GM21529 (cell line): Measurements from ENCODE around the gene FAM20B.

Experiments
- ATAC-seq: cut with Tn5 transposase; IDR thresholded peaks from one replicate; pipeline ENCODE4 v1.9.1; 2021; ENCODE audit not compliant: unreplicated experiment

Gene FAM20B

DNA sequence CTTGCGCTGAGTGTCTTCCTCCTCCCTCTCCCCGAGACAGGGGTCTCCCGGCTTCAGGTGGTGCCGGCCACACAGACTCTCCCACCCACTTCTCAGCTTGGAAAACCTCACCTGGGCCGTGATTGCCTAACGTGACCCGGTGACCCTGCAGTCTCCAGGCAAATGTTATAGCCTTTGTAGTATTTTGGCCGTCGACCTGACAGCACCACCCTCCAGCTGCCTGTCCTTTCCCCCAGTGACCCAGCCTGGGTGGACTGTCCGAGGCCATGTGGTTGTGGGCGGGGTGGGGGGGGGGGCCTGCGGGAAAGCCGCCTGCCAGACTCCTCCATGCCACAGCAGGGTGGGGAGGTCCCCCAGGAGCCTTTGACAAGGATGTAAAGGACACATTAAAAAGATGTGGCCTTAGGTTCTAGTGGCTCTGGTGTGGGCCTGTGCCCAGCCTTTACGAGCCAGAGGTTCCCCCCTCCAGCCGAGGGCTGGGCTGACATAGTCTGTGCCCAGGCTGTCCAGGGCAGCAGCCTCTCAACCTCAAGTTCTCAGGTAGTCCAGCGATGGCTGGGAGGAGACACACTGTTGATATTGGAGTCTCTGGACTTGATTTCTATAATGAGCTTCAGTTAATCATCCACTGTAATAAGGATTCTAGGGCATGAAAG, 64.3 kb downstream of the FAM20B start:
- ATAC-seq = no peak

- ATAC-seq = no peak
Observed at GRCh38 chr1:179090522-179090921, 64.8 kb downstream of the FAM20B start.

DNA sequence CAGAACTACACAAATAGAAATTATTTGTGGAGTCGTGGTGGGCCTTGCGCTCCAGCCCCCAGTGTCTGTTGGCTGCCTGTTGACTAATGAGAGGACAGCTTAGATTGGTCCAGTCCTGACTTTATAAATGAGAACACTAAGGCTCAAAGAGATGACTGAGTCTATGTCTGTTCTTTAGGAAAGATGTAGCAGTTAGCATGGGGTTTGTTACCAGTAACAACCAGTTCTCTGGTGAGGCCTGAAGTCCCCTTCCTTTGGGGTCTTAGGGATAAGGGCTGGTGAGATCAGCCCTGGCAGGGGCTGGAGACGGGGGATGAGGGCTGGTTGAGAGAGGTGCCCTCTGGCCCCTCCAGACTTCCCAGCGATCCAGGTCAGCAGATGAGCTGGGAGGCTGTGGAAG, 65.2 kb downstream of the FAM20B start:
- ATAC-seq = no peak

DNA sequence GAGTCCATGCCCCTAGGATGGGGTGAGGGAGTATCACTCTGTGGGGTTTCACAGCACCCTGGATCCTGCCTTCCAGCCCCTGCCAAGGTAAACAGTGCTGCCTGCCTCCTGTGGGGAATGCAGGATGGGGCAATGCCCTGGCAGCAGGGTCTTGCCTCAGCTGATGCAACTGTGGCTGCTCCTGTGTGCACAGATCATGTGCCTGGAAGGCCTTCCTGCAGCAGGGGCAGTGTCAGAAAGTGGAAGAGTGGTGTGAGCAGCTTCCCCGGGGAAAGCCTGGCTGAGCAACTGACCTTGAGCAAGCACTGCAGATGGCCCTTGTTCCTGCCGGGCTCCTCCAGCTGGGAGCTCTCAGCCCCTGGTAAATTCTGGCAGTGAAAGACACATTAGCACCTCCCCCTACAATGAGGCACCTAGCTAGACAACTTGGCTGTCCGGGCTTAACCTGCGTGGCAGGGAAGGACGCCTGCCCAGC, 66.0 kb downstream of the FAM20B start:
- no peak for ATAC-seq

- ATAC-seq = no peak
Observed at GRCh38 chr1:179092896-179093461, 67.3 kb downstream of the FAM20B start.

DNA sequence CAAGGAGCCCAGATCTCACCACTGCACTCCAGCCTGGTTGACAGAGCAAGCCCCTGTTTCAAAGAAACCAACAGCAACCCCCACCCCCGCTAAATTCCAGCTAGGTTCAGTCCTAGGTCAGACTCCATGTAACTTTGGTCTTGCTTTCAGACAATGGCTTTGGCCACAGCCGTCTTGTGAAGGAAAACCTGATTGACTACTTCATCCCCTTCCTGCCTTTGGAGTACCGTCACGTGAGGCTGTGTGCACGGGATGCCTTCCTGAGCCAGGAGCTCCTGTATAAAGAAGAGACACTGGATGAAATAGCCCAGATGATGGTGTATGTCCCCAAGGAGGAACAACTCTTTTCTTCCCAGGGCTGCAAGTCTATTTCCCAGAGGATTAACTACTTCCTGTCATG, 69.1 kb downstream of the FAM20B start:
- ATAC-seq = no peak

DNA sequence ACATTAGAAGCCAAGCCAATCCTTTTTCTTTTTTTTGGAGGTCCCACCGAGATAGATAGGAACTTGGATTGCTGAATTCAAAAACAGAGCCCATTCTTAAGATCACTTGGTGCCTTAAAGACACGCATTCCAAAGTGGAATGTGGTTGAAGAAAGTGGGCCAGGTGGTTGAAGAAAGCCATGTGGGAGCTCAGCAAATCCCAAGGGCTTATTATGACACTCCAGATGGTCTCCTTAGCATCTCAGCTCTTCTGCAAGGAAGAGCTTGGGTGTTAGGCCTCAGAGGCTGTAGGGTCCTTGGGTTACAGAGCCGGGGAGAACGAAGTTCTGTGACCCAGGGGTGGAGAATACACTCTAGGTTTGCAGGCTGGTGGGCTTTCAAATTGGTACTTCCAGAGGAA, 69.7 kb downstream of the FAM20B start:
- no peak for ATAC-seq

DNA sequence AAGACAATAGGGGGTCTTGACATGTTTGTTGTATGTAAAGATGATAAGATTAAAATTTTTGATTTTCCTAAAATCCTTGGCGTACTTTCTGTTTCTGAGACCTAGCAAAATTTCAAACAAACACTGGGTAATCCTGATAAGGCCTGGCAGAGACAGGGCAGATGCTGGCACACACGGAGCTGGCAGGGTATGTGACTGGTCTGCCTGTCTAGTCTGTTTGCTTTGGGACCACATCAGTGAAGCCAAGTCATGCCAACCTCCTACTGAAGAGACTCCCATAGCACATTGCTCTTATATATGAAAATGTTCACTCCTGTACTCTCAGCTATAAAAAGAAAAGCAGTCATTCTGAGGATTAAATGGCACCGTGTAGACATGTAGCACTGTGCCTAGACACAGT, 70.2 kb downstream of the FAM20B start:
- ATAC-seq = no peak

DNA sequence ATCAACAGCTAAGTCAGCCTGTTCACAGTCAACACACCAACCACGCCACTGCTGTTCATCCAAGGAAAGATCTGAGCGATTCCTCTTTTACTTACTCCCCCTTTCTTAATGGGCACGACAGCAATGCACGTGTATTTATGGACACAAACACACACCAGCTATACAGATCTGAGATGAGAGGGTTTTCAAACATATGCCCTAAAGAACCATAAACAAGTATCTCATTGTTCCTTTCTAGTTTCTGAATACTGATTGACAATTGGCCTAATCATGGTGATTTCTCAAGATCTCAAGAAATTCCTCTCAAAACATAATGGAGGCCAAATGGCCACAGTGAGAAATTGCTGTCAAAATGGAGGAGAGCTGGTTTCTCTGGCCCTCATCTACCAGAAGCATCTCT, 74.2 kb downstream of the FAM20B start:
- ATAC-seq = no peak

- ATAC-seq = no peak
Observed at GRCh38 chr1:179101566-179101965, 75.9 kb downstream of the FAM20B start.

DNA sequence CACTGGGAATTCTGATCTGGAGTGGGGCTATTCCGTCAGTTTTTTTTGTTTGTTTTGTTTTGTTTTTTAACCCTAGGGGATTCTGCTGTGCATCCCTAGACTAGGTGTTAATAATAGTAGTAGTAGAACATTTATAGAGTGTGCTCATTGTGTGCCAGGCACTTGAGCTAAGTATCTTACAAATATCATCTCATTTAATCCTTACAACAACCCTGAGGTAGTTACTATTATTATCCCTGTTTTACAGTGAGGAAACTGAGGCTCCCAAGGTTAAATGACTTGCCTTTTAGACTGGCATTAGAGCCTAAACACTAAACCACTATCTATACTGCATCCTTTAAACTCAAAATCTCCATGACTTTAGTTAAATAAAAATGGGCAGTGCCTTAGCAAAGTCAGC, 78.3 kb downstream of the FAM20B start:
- no peak for ATAC-seq

DNA sequence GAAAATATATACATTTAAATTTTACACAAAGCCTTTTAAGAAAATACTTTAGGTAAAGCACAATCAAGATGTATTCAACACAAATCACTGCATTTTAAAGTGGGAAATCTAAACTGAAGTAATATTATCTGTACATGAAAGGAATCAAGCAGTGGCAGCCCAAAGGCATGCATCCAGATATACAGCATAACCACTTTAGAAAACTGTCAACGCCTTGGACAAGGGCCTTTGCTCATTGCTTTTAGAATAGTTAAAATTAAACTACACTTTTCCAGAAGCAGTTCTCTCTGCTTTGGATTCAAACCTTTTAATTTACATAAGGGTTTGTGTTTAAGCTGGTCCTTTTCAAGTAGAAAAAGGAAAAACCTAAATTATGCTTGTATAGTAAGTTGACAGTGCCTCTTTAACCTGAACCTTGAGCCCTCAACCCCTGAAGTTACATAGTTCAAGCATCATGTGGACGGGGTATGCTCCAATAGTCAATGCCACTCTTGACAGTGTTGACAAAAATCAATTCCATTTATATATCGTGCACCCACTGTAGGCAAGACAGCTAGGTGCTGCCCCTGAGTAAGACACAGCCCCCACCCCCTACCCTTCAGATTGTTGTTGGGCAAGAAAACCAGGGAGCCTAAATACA, 79.0 kb downstream of the FAM20B start:
- ATAC-seq = no peak

DNA sequence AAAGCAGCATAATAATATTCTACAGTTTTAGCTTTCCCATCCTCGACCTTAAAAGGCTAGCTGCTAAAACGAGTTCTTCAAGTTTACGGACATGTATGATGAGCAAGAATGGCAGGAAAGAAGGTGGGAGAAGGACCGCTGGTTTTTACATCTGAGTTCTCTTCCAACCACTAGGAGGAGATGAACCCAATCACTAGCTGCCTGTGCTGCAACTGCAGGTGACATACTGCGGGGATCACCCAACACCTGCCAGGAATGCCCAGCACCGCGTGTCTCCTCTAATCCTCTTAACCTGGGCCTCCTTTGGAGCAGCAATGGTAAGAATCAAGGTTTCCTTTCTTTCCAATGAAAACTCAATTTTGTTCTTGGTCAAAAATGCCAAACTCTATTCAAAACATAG, 79.7 kb downstream of the FAM20B start:
- ATAC-seq = no peak

- no peak for ATAC-seq
Observed at GRCh38 chr1:179107706-179108629, 82.3 kb downstream of the FAM20B start.

DNA sequence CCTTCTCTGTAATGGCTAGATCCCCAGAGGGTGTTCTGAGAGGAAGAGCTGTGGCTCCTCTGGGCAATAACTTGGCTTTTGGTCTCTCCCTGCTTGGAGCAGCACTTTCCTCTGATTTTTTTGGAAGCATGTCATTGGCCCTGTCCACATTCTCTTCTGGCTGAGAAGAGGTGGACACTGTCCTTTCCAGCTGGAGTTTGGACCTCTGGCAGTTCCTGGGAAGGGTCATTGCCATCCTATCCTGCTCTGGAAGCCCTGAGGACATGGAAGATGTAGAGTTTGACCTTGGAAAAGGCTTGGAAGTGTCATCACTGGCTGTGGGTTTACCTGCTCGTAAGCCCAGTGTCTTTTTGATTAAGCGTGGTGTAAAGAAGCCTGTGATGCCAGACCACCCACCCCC, 83.0 kb downstream of the FAM20B start:
- ATAC-seq = no peak

DNA sequence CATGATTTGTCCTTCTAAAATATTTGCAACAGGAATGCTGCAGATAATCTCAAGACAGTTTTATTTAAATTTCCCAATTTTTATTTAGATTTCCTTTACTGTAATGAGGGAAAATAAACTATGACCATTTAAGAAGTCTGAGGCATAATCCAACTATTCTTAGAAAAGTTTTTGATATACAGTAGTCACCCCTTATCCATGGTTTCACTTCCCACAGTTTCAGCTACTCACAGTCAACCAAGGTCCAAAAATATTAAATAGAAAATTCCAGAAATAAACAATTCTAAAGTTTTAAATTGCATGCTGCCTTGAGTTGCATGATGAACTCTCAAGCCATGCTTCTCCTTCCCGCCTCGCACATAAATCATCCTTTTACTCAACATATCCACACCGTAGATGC, 89.5 kb downstream of the FAM20B start:
- no peak for ATAC-seq

- no peak for ATAC-seq
Observed at GRCh38 chr1:179119513-179119912, 93.8 kb downstream of the FAM20B start.

GRCh38 chr1:179120736-179121135, 95.0 kb downstream of the FAM20B start:
- no peak for ATAC-seq

DNA sequence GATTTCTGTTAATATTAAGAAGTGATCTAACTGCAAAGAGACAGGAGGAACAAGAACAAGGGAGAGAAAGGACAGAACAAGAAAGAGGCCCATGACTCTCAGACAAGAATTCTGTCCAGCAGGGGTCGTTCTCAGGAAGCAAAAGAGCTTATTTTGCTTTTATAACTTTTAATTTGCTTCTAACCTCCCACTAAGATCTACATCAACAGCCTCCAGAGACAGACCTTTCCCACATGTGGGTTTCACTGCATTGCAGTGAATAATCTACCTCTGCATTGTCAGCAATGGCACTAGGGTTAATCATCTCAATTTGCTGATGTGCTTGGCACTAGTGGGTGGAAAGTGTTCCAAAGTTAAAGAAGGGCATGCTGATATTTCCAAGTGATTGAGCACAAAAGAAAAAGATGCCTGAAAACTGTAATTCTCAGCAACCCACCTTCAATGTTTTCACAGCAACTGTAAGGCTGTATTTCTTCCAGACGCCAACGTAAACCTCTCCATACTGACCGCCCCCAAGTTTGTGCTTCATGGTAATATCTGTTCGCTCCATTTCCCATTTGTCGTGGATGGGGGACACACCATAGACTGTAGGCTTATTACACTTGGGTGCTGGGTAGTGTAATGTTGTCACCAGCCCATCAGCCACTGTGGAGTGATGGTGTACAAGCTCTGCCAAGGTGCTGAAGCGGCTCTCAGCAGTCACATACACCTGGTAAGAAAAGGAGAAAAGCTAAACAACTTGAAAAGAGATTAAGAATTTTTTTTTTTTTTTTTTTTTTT, 95.7 kb downstream of the FAM20B start:
- no peak for ATAC-seq

DNA sequence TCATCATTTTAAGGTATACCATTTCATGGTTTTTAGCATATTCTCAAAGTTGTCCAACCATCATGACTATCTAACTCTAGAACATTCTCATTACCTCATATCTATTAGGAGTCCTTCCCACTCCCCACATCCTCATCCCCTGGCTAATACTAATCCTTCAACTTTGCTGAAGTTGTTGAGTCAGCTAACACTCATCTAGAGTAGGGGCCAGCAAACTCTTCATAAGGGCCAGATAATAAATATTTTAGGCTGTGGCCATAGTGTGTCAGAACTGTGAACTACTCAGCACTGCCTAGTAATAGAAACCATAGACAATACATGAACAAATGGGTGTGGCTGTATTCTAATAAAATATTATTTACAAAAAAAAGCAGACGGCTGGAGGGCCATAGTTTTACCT, 99.2 kb downstream of the FAM20B start:
- no peak for ATAC-seq
